ENCODE results near the gene PPP2R5D. TPM values are rescaled to one million over a fixed set of nuclear protein-coding genes. Genes with fewer than 3 reads are reported as not detected.

The PPP2R5D gene
- total and polyA plus RNA-seq, 4 experiments from 2014 or later: 22.3 to 38.0 (median 33.7) TPM

DNA sequence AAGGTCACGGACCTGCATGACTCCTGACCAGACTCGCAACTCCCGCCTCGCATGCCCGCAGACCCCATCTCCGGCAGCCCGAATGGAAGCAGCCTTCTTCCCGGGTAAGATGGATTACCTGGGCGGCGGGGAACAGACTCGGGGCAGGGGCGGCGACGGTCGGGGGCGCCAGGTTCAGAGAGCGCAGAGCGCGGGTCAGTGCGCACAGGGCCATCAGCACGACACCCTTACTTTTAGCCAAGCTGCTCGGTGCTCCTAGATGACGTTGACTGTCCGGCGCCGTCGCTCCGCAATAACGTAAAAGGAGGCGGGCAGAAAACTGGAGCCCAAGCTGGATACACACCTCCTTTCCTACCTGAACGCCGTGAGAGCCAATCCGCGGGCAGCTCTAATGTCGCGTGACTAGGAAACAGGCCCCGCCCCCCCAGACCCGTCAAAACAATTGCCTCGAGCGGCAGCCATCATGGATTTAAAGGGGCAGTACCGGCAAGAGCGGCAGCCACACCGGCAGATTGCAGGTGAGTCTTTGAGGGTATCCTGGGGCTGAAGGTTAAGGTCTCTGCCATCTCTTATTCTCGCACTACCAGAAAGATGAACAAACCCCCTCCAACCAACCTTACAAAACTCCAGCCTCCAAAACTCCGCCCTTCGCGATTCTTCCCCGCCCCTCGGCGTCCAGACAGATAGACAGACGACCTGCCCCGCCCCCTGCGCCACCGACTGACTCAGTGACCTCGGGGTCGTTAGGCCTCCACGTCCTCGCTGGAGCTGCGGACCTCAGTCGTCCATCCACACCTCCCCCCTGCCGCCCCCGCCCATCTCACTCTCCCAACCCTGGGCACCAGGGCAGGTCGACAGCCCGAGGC lies 75.0 kb downstream of the PPP2R5D start, which contains the start of the genes KLC4 and MRPL2:
Gene KLC4, plus strand, starts transcription at position 464 of the 866 bp plus-strand sequence. CDS start 1,705 bp downstream, outside the sequence.
Gene MRPL2, minus strand, starts transcription at position 267 of the 866 bp plus-strand sequence. Its CDS starts 53 bp downstream, at position 214.
- Mint-ChIP-seq H3K27me3 (no peaks in the 10 kb centered on the region), H3K4me1 (peaks cover 27 to 52% (median 35%) of the 10 kb centered on the region in 4 donors), H3K9me3 (no peaks in the 10 kb centered on the region), H3K36me3 (peaks cover 26 to 44% of the 10 kb centered on the region in 2 donors), H3K4me3 (peak within 1 kb of the TSS; percentile 94 to 99 (median 97)), H3K27ac (peak within 1 kb of the TSS; percentile 97 to 100 (median 99))
- CTCF ChIA-PET (ENCODE audit: partially characterized antibody): interaction anchor here (0.7 to 1.9 kb wide), 4 partner anchors 45 to 99 kb away, joined by 3 to 7 read pairs (median 4); partner anchors contain the start of genes GNMT, KLHDC3 and MEA1
- peak within 1 kb of the TSS; percentile 91 for H3K27ac ChIP-seq (ENCODE audit: low read depth, low read length)
- H3K4me3 ChIP-seq (ENCODE audit: low read length in 2 of 2): peak within 1 kb of the TSS; percentile 84 to 87
- H3K27me3 ChIP-seq (ENCODE audit: insufficient read depth, low read length): no peaks in the 10 kb centered on the region
- peaks cover 24% of the 10 kb centered on the region for H3K4me1 ChIP-seq (ENCODE audit: insufficient read depth, low read length)
- POLR2A ChIA-PET (ENCODE audit: partially characterized antibody): interaction anchor here (0.9 to 3.1 kb wide), 18 partner anchors 9 to 457 kb away, joined by 3 to 32 read pairs (median 6); partner anchors contain the start of genes CNPY3, GNMT, KLHDC3 and MEA1
- peak; percentile 95 to 99 (median 96) for DNase-seq
- H3K9me3 ChIP-seq (ENCODE audit: control insufficient read depth in 1 of 2, low read length in 2 of 2): no peaks in the 10 kb centered on the region
- H3K36me3 ChIP-seq (ENCODE audit: insufficient read depth, low read length): peaks cover 13% of the 10 kb centered on the region
- intact Hi-C loops (cut with micrococcal nuclease): loop anchor here (1.0 to 2.0 kb wide), 7 partner anchors 38 to 313 kb away; partner anchors contain the start of genes CNPY3, KLHDC3, PEX6 and RRP36

DNA sequence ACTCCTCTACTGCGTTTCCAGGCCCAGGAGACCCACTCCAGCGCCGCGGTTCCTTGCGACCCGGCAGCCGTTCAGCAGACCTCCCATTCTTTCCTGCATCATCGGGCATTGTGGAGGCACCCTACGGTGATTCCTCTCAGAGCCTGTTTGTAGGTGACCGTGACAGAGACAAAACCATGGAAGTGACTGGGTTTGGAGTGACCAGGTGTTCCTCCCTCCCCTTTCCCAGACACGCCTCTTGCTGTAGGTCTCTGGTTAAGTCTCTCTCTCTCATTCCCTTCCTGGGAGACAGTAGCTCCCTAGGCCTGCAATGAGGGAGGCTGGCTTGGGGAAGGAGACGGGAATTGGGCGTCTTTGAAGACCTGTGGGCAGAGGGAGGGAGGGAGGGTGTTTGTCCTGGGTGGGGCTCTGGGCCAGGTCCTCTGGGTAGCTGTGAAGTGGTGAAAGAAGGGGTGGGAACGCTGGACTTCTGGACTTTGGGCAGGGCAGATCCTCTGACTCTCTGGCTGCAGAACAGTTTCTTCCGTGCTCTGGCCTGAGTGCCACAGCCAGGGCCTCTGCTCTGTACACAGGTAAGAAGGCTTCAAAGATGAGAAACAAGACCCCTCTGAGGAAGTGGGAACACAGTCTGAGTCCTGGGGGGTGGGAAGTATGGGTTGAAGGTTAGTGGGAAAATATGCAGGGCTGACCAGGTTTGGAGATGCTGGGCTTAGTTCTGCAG lies 75.8 kb downstream of the PPP2R5D start:
- no peaks in the 10 kb centered on the region for H3K27me3 ChIP-seq (ENCODE audit: insufficient read depth, low read length)
- H3K4me3 ChIP-seq (ENCODE audit: low read length in 2 of 2): peak overlapping the region; percentile 84 to 87
- Mint-ChIP-seq H3K36me3 (peaks cover 32 to 48% of the 10 kb centered on the region in 2 donors), H3K4me3 (peak overlapping the region; percentile 94 to 99 (median 97)), H3K27ac (peak overlapping the region; percentile 97 to 100 (median 99)), H3K9me3 (no peaks in the 10 kb centered on the region), H3K27me3 (no peaks in the 10 kb centered on the region), H3K4me1 (peaks cover 27 to 50% (median 34%) of the 10 kb centered on the region in 4 donors)
- intact Hi-C loops (cut with micrococcal nuclease): no loop called here
- H3K36me3 ChIP-seq (ENCODE audit: insufficient read depth, low read length): peaks cover 13% of the 10 kb centered on the region
- DNase-seq: peak in 1 of 5 donors; percentile 41
- POLR2A ChIA-PET (ENCODE audit: partially characterized antibody): interaction anchor here (1.4 to 3.1 kb wide), 11 partner anchors 10 to 180 kb away, joined by 4 to 32 read pairs (median 8); partner anchors contain the start of genes CNPY3, KLHDC3, MEA1 and PEX6
- H3K27ac ChIP-seq (ENCODE audit: low read depth, low read length): peak overlapping the region; percentile 91
- peaks cover 22% of the 10 kb centered on the region for H3K4me1 ChIP-seq (ENCODE audit: insufficient read depth, low read length)
- no peaks in the 10 kb centered on the region for H3K9me3 ChIP-seq (ENCODE audit: control insufficient read depth in 1 of 2, low read length in 2 of 2)
- CTCF ChIA-PET (ENCODE audit: partially characterized antibody): interaction anchor here (0.7 to 1.3 kb wide), 3 partner anchors 79 to 99 kb away, joined by 3 to 4 read pairs (median 3); partner anchors contain the start of gene GNMT

DNA sequence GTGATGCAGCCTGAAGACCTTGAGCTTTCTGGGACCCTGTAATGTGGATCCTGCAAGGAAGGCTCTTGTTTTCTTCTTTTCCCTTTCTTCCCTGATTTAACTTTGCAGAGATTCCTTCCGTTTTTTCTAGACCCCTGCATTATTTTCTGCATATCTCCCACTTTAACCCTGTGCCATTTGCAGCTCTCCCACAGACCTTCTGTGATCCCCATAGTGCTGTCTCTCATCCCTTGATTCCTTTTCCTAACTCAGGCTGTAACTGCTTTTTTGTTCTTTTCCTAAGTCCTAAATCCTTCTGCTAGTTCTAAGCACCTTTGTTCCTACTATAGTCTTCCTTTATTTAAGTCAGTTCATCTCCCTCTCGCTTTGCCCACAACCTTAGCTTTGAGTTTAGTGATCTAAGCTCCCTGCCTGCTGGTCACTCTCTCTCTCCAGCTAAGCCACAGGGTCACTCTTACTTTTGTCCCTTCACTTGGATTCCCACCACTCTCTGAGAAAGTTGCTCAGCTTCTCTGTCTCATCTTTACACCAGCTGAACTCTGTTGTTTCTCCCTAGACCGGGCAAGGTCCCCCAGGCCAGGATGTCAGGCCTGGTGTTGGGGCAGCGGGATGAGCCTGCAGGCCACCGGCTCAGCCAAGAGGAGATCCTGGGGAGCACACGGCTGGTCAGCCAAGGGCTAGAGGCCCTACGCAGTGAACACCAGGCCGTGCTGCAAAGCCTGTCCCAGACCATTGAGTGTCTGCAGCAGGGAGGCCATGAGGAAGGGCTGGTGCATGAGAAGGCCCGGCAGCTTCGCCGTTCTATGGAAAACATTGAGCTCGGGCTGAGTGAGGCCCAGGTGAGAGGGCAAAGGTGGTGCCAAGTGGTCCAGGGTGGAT lies 76.6 kb downstream of the PPP2R5D start:
- peaks cover 33 to 51% of the 10 kb centered on the region in 2 donors for H3K36me3 Mint-ChIP-seq
- ChIA-PET POLR2A (ENCODE audit: partially characterized antibody) (interaction anchor here (1.5 to 3.1 kb wide), 5 partner anchors 39 to 132 kb away, joined by 4 to 32 read pairs (median 8); partner anchors contain the start of genes CNPY3, PEX6 and RRP36), CTCF (ENCODE audit: partially characterized antibody) (interaction anchor here (0.9 kb wide), 1 partner anchor 39 kb away, joined by 3 read pairs; the partner anchor contains the start of gene RRP36)
- peak overlapping the region; percentile 94 to 99 (median 97) for H3K4me3 Mint-ChIP-seq
- H3K27me3 ChIP-seq (ENCODE audit: insufficient read depth, low read length): no peaks in the 10 kb centered on the region
- no peaks in the 10 kb centered on the region for H3K9me3 ChIP-seq (ENCODE audit: control insufficient read depth in 1 of 2, low read length in 2 of 2)
- H3K4me1 ChIP-seq (ENCODE audit: insufficient read depth, low read length): peaks cover 22% of the 10 kb centered on the region
- no peak for DNase-seq
- no peak overlapping the region for H3K27ac ChIP-seq (ENCODE audit: low read depth, low read length)
- H3K36me3 ChIP-seq (ENCODE audit: insufficient read depth, low read length): peaks cover 8% of the 10 kb centered on the region
- intact Hi-C loops (cut with micrococcal nuclease): no loop called here
- H3K4me3 ChIP-seq (ENCODE audit: low read length in 2 of 2): no peak overlapping the region
- peak overlapping the region; percentile 83 to 99 (median 94) for H3K27ac Mint-ChIP-seq
- H3K9me3 Mint-ChIP-seq: no peaks in the 10 kb centered on the region
- no peaks in the 10 kb centered on the region for H3K27me3 Mint-ChIP-seq
- peaks cover 25 to 42% (median 34%) of the 10 kb centered on the region in 4 donors for H3K4me1 Mint-ChIP-seq

GRCh38 chr6:43061861-43062260 lies 77.5 kb downstream of the PPP2R5D start:
- peaks cover 6% of the 10 kb centered on the region for H3K36me3 ChIP-seq (ENCODE audit: insufficient read depth, low read length)
- no peaks in the 10 kb centered on the region for H3K9me3 ChIP-seq (ENCODE audit: control insufficient read depth in 1 of 2, low read length in 2 of 2)
- intact Hi-C loops (cut with micrococcal nuclease): no loop called here
- Mint-ChIP-seq H3K27ac (peak overlapping the region in 2 of 7 donors; percentile 9 to 98), H3K9me3 (no peaks in the 10 kb centered on the region), H3K27me3 (no peaks in the 10 kb centered on the region), H3K4me1 (peaks cover 25 to 40% (median 34%) of the 10 kb centered on the region in 4 donors), H3K36me3 (peaks cover 37 to 56% of the 10 kb centered on the region in 2 donors), H3K4me3 (peak overlapping the region in 1 of 8 donors; percentile 41)
- H3K4me3 ChIP-seq (ENCODE audit: low read length in 2 of 2): no peak overlapping the region
- no peak overlapping the region for H3K27ac ChIP-seq (ENCODE audit: low read depth, low read length)
- DNase-seq: no peak
- POLR2A ChIA-PET (ENCODE audit: partially characterized antibody): interaction anchor here (0.6 kb wide), 1 partner anchor 132 kb away, joined by 3 read pairs; the partner anchor contains the start of gene CNPY3
- H3K4me1 ChIP-seq (ENCODE audit: insufficient read depth, low read length): peaks cover 22% of the 10 kb centered on the region
- CTCF ChIA-PET (ENCODE audit: partially characterized antibody): no interaction called here
- no peaks in the 10 kb centered on the region for H3K27me3 ChIP-seq (ENCODE audit: insufficient read depth, low read length)

Other genes with a start within 250 kb of the PPP2R5D start
- gene TBCC, start 238.5 kb upstream of the PPP2R5D start, total RNA-seq: 10 to 100 TPM; 57.4 to 64.4 TPM
- gene TBCC, start 238.5 kb upstream of the PPP2R5D start, polyA plus RNA-seq: 100 to 1,000 TPM in 1 of 2 donors, 10 to 100 TPM in 1; 75.6 to 138 TPM
- gene BICRAL, start 202.5 kb upstream of the PPP2R5D start, total RNA-seq: 10 to 100 TPM; 36.4 to 38.5 TPM
- 1 to 10 TPM; 2.4 to 6.1 TPM for gene BICRAL, start 202.5 kb upstream of the PPP2R5D start, polyA plus RNA-seq
- gene RPL7L1, start 105.0 kb upstream of the PPP2R5D start, total RNA-seq: 10 to 100 TPM; 89.2 to 89.8 TPM
- 10 to 100 TPM; 39.6 to 82.2 TPM for gene RPL7L1, start 105.0 kb upstream of the PPP2R5D start, polyA plus RNA-seq
- not detected for gene PTCRA, start 68.5 kb upstream of the PPP2R5D start, total RNA-seq
- not detected for gene PTCRA, start 68.5 kb upstream of the PPP2R5D start, polyA plus RNA-seq
- gene CNPY3, start 55.1 kb upstream of the PPP2R5D start, total RNA-seq: 10 to 100 TPM; 83.4 to 86.7 TPM
- gene CNPY3, start 55.1 kb upstream of the PPP2R5D start, polyA plus RNA-seq: 10 to 100 TPM; 92.7 to 95.8 TPM
- gene GNMT, start 23.8 kb upstream of the PPP2R5D start, total RNA-seq: 1 to 10 TPM; 1.1 to 1.2 TPM
- gene GNMT, start 23.8 kb upstream of the PPP2R5D start, polyA plus RNA-seq: under 1 TPM in 1 of 2 donors, not detected in 1; 0.36 TPM
- 10 to 100 TPM; 38.9 to 40.5 TPM for gene PEX6, start 5.4 kb upstream of the PPP2R5D start, total RNA-seq
- gene PEX6, start 5.4 kb upstream of the PPP2R5D start, polyA plus RNA-seq: 10 to 100 TPM; 14.5 TPM
- gene MEA1, start 29.4 kb downstream of the PPP2R5D start, total RNA-seq: 10 to 100 TPM; 36.2 to 36.3 TPM
- gene MEA1, start 29.4 kb downstream of the PPP2R5D start, polyA plus RNA-seq: 100 to 1,000 TPM in 1 of 2 donors, 10 to 100 TPM in 1; 84.7 to 110 TPM
- gene KLHDC3, start 29.7 kb downstream of the PPP2R5D start, total RNA-seq: 10 to 100 TPM; 66.6 to 67.9 TPM
- gene KLHDC3, start 29.7 kb downstream of the PPP2R5D start, polyA plus RNA-seq: 100 to 1,000 TPM in 1 of 2 donors, 10 to 100 TPM in 1; 78.3 to 131 TPM
- 10 to 100 TPM; 56.5 to 58.7 TPM for gene RRP36, start 37.1 kb downstream of the PPP2R5D start, total RNA-seq
- gene RRP36, start 37.1 kb downstream of the PPP2R5D start, polyA plus RNA-seq: 10 to 100 TPM; 65.5 to 77.0 TPM
- gene CUL7, start 69.3 kb downstream of the PPP2R5D start, total RNA-seq: 10 to 100 TPM; 13.7 to 13.9 TPM
- gene CUL7, start 69.3 kb downstream of the PPP2R5D start, polyA plus RNA-seq: 1 to 10 TPM; 2.1 to 3.8 TPM
- gene MRPL2, start 74.9 kb downstream of the PPP2R5D start, total RNA-seq: 10 to 100 TPM; 55.3 to 56.5 TPM
- gene MRPL2, start 74.9 kb downstream of the PPP2R5D start, polyA plus RNA-seq: 10 to 100 TPM; 37.9 to 51.6 TPM
- 10 to 100 TPM; 51.6 to 57.0 TPM for gene KLC4, start 75.1 kb downstream of the PPP2R5D start, total RNA-seq
- gene KLC4, start 75.1 kb downstream of the PPP2R5D start, polyA plus RNA-seq: 10 to 100 TPM in 1 of 2 donors, 1 to 10 TPM in 1; 9.7 to 11.5 TPM
- gene PTK7, start 91.7 kb downstream of the PPP2R5D start, total RNA-seq: under 1 TPM; 0.26 to 0.42 TPM
- under 1 TPM in 1 of 2 donors, not detected in 1; 0.08 TPM for gene PTK7, start 91.7 kb downstream of the PPP2R5D start, polyA plus RNA-seq
- 10 to 100 TPM; 23.7 to 25.0 TPM for gene SRF, start 186.7 kb downstream of the PPP2R5D start, total RNA-seq
- gene SRF, start 186.7 kb downstream of the PPP2R5D start, polyA plus RNA-seq: 1 to 10 TPM; 2.3 to 7.5 TPM
- gene CUL9, start 197.6 kb downstream of the PPP2R5D start, total RNA-seq: 10 to 100 TPM; 93.8 to 95.2 TPM
- gene CUL9, start 197.6 kb downstream of the PPP2R5D start, polyA plus RNA-seq: 10 to 100 TPM in 1 of 2 donors, 1 to 10 TPM in 1; 8.3 to 16.0 TPM
- gene DNPH1, start 244.9 kb downstream of the PPP2R5D start, total RNA-seq: 10 to 100 TPM; 32.8 to 34.8 TPM
- gene DNPH1, start 244.9 kb downstream of the PPP2R5D start, polyA plus RNA-seq: 100 to 1,000 TPM in 1 of 2 donors, 10 to 100 TPM in 1; 93.5 to 159 TPM